ENCODE data around the gene PCNT.

The PCNT gene

DNA sequence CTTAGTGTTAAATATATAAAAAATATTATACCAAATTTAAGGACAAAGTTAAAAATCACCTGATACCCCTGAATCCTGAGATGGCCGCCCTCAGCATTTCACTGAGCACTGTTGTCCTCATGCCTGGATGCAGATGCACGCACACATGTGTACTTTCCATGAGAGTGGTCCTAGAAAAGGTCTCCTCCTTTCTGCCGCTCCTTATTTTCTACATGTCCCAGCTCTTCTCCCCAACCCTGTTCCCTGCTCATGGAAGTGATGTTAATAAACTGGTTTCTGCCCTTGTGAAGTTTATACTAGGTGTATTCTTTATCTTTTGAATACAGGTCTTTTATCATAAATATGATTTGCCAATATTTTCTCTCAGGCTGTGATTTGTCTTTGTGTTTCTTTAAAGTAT is 167.6 kb downstream of the PCNT start:
- DNase-seq: no peak

DNA sequence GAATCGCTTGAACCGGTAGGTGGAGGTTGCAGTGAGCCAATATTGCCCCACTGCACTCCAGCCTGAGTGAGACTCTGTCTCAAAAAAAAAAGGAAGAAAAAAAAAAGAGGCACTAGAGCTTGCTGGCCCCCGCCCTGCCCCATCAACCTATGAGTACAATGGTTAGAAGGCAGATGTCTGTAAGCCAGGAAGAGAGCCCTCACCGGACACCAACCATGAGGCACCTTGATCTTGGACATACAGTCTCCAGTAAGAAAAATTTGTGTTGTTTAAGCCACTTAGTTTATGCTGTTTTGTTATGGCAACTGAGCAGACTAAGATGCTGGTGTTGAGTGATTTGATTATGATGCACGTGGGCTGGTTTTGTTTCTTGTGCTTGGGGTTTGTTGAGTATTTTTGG is 168.9 kb downstream of the PCNT start:
- DNase-seq: no peak

DNA sequence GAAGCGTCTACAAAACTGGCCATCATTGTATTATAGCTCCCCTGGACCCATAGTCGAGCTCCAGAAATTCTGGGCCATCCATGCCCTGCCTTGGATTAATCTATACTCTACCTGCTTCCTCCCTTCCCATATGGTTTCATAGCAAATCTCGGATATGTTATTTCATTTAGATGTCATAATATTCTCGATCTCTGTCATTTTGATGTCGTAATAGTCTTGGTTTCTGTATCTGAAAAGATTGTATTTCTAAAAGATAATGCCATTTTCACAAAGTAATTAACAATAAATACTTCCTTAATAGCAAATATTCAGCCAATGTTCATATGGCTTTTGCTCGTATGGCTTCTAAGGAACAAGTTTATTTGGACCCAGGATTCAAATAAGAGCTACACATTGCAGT is 169.9 kb downstream of the PCNT start:
- DNase-seq: no peak
